Measurements from ENCODE around the gene DELE1.
A peak's percentile ranks its signal among the peaks of the same experiment; 100 is the strongest.

DELE1 gene

GRCh38 chr5:141966963-141967333, 43.3 kb downstream of the DELE1 start:
- Histone ChIP-seq H3K36me3 (ENCODE audit: control insufficient read depth in 1 of 2, insufficient read depth in 2 of 2, low read depth in 1 of 2, low read length in 2 of 2) (peaks cover 0 to 5% of the 10 kb centered on the region in 2 experiments), H2BK120ac (ENCODE audit: low read depth, low read length) (no peak overlapping the region), H2BK15ac (ENCODE audit: low read depth, poor library complexity, severe bottlenecking) (no peak overlapping the region), H3K14ac (ENCODE audit: low read length in 2 of 2) (no peak overlapping the region), H3K23ac (ENCODE audit: low read length in 2 of 2) (no peak overlapping the region), H4K91ac (ENCODE audit: low read length) (no peak overlapping the region), H3K27me3 (ENCODE audit: control insufficient read depth in 1 of 2, insufficient read depth in 1 of 2, low read length in 2 of 2) (no peaks in the 10 kb centered on the region), H4K8ac (ENCODE audit: low read length) (no peak overlapping the region), H3K18ac (ENCODE audit: low read depth in 1 of 2, low read length in 2 of 2) (no peak overlapping the region), H2AK5ac (ENCODE audit: low read length, severe bottlenecking) (no peak overlapping the region), H2BK12ac (ENCODE audit: low read length in 2 of 2) (no peak overlapping the region), H3K9ac (ENCODE audit: low read length) (no peak overlapping the region), H3K4me3 (ENCODE audit: insufficient read depth in 1 of 2, low read depth in 1 of 2, low read length in 2 of 2) (no peak overlapping the region), H3K27ac (ENCODE audit: low read length, poor library complexity, severe bottlenecking) (no peak overlapping the region), H2AFZ (ENCODE audit: low read depth, low read length) (no peak overlapping the region), H3K4ac (ENCODE audit: low read depth in 1 of 2, low read length in 2 of 2) (no peak overlapping the region), H3K79me1 (replicated peaks; ENCODE audit: low read length, poor library complexity, severe bottlenecking) (no peaks in the 10 kb centered on the region), H2BK5ac (ENCODE audit: low read depth, low read length, poor library complexity, severe bottlenecking) (no peak overlapping the region), H3K4me2 (ENCODE audit: low read length, poor library complexity, severe bottlenecking) (no peak overlapping the region), H3K9me3 (ENCODE audit: control insufficient read depth, low read length) (no peaks in the 10 kb centered on the region), H3K4me1 (ENCODE audit: control insufficient read depth, insufficient read depth, low read depth, low read length) (no peaks in the 10 kb centered on the region)
- 100% methylated on average over 2 of the region's 2 CpGs for WGBS
- DNase-seq: no peak

GRCh38 chr5:141968914-141969608, 45.4 kb downstream of the DELE1 start, which contains the start of gene RNF14:
Gene RNF14 (plus strand): TSS chr5:141969105. CDS start chr5:141973589, 4,484 bp downstream.
- Histone ChIP-seq H3K4ac (ENCODE audit: low read depth in 1 of 2, low read length in 2 of 2) (peak within 1 kb of the TSS; percentile 73 to 83), H4K8ac (ENCODE audit: low read length) (peak within 1 kb of the TSS; percentile 96), H3K27ac (ENCODE audit: low read length, poor library complexity, severe bottlenecking) (peak within 1 kb of the TSS; percentile 79), H2AK5ac (ENCODE audit: low read length, severe bottlenecking) (no peak within 1 kb of the TSS), H2AFZ (ENCODE audit: low read depth, low read length) (peak within 1 kb of the TSS; percentile 43), H3K4me3 (ENCODE audit: insufficient read depth in 1 of 2, low read depth in 1 of 2, low read length in 2 of 2) (peak within 1 kb of the TSS; percentile 68 to 88), H2BK5ac (ENCODE audit: low read depth, low read length, poor library complexity, severe bottlenecking) (no peak within 1 kb of the TSS), H3K4me2 (ENCODE audit: low read length, poor library complexity, severe bottlenecking) (peak within 1 kb of the TSS; percentile 59), H3K9ac (ENCODE audit: low read length) (peak within 1 kb of the TSS; percentile 93), H3K18ac (ENCODE audit: low read depth in 1 of 2, low read length in 2 of 2) (peak within 1 kb of the TSS; percentile 44 to 77), H3K9me3 (ENCODE audit: control insufficient read depth, low read length) (no peaks in the 10 kb centered on the region), H3K79me1 (replicated peaks; ENCODE audit: low read length, poor library complexity, severe bottlenecking) (peaks cover 4% of the 10 kb centered on the region), H3K36me3 (ENCODE audit: control insufficient read depth in 1 of 2, insufficient read depth in 2 of 2, low read depth in 1 of 2, low read length in 2 of 2) (peaks cover 6 to 24% of the 10 kb centered on the region in 2 experiments), H3K23ac (ENCODE audit: low read length in 2 of 2) (no peak within 1 kb of the TSS), H4K91ac (ENCODE audit: low read length) (peak within 1 kb of the TSS; percentile 98), H2BK120ac (ENCODE audit: low read depth, low read length) (peak within 1 kb of the TSS; percentile 64), H3K14ac (ENCODE audit: low read length in 2 of 2) (peak within 1 kb of the TSS in 1 of 2 experiments; percentile 69), H2BK12ac (ENCODE audit: low read length in 2 of 2) (no peak within 1 kb of the TSS), H2BK15ac (ENCODE audit: low read depth, poor library complexity, severe bottlenecking) (peak within 1 kb of the TSS; percentile 97), H3K27me3 (ENCODE audit: control insufficient read depth in 1 of 2, insufficient read depth in 1 of 2, low read length in 2 of 2) (no peaks in the 10 kb centered on the region), H3K4me1 (ENCODE audit: control insufficient read depth, insufficient read depth, low read depth, low read length) (peaks cover 1% of the 10 kb centered on the region)
- peak; percentile 95 for DNase-seq
- under 1% methylated on average over 63 of the region's 63 CpGs for WGBS

DNA sequence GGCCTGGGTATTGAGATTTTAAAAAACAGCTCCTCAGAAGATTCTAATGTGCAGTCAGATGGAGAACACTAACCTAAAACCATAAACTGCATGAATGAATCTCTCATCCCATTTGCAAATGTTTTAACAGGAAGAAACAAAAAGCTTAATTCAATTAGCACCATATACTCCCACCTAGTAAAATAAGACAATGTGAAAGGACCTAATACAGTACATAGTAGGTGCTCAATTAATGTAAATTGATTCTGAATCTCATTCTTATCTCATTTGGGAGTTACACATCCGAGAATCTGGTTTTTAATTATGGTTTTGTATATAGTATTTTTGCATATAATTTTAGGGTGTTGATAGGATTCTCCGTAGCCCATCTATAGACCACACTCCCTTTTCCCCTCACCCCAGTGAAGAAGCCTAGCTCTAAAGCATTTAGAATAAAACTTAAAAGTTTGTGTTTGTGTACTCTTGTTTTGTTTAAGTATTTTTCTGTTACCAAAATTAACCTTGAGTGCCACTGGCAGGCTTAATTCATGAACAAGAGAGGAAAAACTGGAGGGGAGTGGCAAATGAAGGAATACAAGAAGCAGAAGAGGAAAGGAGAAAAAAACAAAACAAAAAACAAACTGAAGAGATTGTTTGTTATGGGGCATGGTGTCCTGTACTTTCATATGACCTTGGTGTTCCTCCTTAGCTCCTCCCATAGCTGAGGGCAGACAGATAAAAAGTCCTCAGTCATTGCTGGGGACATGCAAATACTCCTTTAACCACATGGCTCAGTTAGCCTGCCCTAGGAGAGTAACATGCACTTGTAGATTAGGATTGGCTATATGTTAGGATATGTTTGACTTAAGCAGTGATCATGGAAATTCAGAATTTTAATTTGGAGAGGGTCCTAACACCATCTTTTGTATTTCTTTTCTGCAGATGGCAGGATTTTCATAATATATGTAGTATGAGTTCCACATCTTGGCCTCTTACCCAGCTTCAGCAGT, 46.4 kb downstream of the DELE1 start:
- peak overlapping the region; percentile 79 for H3K27ac ChIP-seq (ENCODE audit: low read length, poor library complexity, severe bottlenecking)
- no peak overlapping the region for H3K4ac ChIP-seq (ENCODE audit: low read depth in 1 of 2, low read length in 2 of 2)
- no peaks in the 10 kb centered on the region for H3K9me3 ChIP-seq (ENCODE audit: control insufficient read depth, low read length)
- H3K4me1 ChIP-seq (ENCODE audit: control insufficient read depth, insufficient read depth, low read depth, low read length): peaks cover 1% of the 10 kb centered on the region
- no peak overlapping the region for H2BK12ac ChIP-seq (ENCODE audit: low read length in 2 of 2)
- peaks cover 5% of the 10 kb centered on the region for H3K79me1 ChIP-seq (replicated peaks; ENCODE audit: low read length, poor library complexity, severe bottlenecking)
- no peak overlapping the region for H3K18ac ChIP-seq (ENCODE audit: low read depth in 1 of 2, low read length in 2 of 2)
- no peak overlapping the region for H3K14ac ChIP-seq (ENCODE audit: low read length in 2 of 2)
- DNase-seq: peak; percentile 66
- no peak overlapping the region for H3K23ac ChIP-seq (ENCODE audit: low read length in 2 of 2)
- no peak overlapping the region for H2BK120ac ChIP-seq (ENCODE audit: low read depth, low read length)
- peaks cover 6 to 34% of the 10 kb centered on the region in 2 experiments for H3K36me3 ChIP-seq (ENCODE audit: control insufficient read depth in 1 of 2, insufficient read depth in 2 of 2, low read depth in 1 of 2, low read length in 2 of 2)
- peak overlapping the region; percentile 35 for H3K4me2 ChIP-seq (ENCODE audit: low read length, poor library complexity, severe bottlenecking)
- no peak overlapping the region for H4K8ac ChIP-seq (ENCODE audit: low read length)
- H3K27me3 ChIP-seq (ENCODE audit: control insufficient read depth in 1 of 2, insufficient read depth in 1 of 2, low read length in 2 of 2): no peaks in the 10 kb centered on the region
- no peak overlapping the region for H2BK15ac ChIP-seq (ENCODE audit: low read depth, poor library complexity, severe bottlenecking)
- WGBS: no CpG with 5 or more reads among the region's 2 CpGs
- no peak overlapping the region for H2AFZ ChIP-seq (ENCODE audit: low read depth, low read length)
- no peak overlapping the region for H2BK5ac ChIP-seq (ENCODE audit: low read depth, low read length, poor library complexity, severe bottlenecking)
- H3K9ac ChIP-seq (ENCODE audit: low read length): peak overlapping the region; percentile 93
- peak overlapping the region in 1 of 2 experiments; percentile 88 for H3K4me3 ChIP-seq (ENCODE audit: insufficient read depth in 1 of 2, low read depth in 1 of 2, low read length in 2 of 2)
- H2AK5ac ChIP-seq (ENCODE audit: low read length, severe bottlenecking): no peak overlapping the region
- no peak overlapping the region for H4K91ac ChIP-seq (ENCODE audit: low read length)
